Upper lobe of left lung (tissue), 4 donors: ENCODE data around the gene ZBTB5.

Source experiments
- POLR2AphosphoS5 ChIP-seq, 2 donors: sonication (generic); formaldehyde crosslinking; IDR thresholded peaks; one replicate each; pipeline ENCODE4 v1.5.1; 2017; ENCODE audit warnings: antibody characterized with exemption in 2 of 2
- TF ChIP-seq, protein P1 (sequence below), 6 experiments: fragments of 450-650 bp in 4 of 6; fragments of 200-600 bp in 2 of 6; sonication (generic) in 2 of 6; IDR thresholded peaks; one replicate each; pipeline ENCODE4 v1.5.1; 2016 to 2019; ENCODE audit warnings: antibody characterized with exemption in 6 of 6

DNA sequence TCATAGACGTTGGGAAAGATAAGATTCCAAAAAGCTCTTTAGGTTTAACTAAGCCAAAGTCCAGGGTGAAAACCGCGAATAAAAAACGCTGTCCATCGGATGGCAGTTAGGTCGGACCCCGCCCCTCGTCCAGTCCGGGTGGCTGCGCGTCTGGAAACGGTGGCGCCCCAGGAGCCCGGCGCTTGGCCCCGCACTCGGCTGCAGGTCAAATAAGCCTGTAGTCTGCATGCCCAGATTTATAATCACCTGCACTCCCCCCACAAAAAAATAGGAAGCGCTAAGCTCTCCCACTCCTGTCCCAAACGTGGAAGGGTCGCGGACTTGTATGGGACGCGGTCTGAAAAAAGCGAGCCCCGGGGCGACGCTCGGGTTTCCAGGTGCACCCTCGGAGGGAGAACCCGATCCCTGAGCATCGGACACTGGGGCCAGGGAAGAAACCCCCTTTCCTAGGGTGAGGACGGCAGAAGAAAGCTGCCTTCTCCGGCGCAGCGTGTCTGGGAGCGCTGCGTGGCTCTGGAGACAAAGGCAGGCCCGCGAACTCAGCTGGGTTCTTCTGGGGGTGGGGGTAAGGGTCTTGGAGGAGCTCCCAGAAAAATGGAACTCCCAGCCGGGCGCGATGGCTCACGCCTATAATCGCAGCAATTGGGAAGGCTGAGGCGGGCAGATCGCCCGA is 923 bp upstream of the ZBTB5 start:
- TF ChIP-seq POLR2AphosphoS5 (IDR thresholded peaks at IDR 0.05) = no peak
- TF ChIP-seq, protein P1, sequence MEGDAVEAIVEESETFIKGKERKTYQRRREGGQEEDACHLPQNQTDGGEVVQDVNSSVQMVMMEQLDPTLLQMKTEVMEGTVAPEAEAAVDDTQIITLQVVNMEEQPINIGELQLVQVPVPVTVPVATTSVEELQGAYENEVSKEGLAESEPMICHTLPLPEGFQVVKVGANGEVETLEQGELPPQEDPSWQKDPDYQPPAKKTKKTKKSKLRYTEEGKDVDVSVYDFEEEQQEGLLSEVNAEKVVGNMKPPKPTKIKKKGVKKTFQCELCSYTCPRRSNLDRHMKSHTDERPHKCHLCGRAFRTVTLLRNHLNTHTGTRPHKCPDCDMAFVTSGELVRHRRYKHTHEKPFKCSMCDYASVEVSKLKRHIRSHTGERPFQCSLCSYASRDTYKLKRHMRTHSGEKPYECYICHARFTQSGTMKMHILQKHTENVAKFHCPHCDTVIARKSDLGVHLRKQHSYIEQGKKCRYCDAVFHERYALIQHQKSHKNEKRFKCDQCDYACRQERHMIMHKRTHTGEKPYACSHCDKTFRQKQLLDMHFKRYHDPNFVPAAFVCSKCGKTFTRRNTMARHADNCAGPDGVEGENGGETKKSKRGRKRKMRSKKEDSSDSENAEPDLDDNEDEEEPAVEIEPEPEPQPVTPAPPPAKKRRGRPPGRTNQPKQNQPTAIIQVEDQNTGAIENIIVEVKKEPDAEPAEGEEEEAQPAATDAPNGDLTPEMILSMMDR (IDR thresholded peaks at IDR 0.05) = no peak
